Myocyte (in vitro differentiated cells): Measurements from ENCODE around the gene NOTCH2. TPM values are rescaled to one million over a fixed set of nuclear protein-coding genes. Genes with fewer than 3 reads are reported as not detected.

Experiments
- DNase-seq: peaks from one replicate; pipeline ENCODE4 v3.0.0-alpha.2; 2012; ENCODE audit warnings: low read depth
- total RNA-seq: library from RNA; depleted of rRNA; stranded (reverse); fragments of >200 nt; gene quantifications from 2 replicates; pipeline ENCODE4 v1.2.3, GENCODE V29; 2014

Gene NOTCH2
- total RNA-seq, 1 donor from 2014 or later: 52.0 TPM

DNA sequence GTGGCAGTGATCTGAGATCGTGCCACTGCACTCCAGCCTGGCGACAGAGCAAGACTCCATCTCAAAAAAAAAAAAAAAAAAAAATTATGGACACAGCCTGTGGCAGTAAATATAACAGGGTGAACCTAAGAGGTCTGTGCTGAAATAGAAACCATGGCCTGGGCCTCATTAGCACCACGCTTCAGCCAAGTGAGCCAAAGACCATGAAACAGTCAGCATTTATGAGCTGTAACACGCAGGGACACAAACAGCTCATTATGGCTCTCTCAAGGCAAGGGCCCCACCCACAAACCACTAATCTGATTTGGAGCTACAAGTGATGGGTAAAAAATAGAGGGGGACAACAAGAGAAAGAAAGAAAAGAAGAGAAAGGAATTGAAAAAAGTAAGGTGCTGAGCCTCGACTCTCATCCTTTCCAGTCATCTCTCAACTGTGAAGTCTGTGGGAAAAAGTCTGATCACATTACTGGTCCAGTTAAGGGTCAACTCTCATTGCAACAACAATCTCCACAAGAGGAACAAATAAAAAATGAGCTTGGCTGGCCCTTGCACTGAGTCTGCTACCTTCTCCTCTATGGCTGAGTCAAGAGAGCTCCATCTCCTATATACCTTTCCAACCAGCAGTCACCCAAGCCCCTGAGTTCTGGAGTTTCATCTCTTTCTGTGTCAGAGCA, 93.7 kb downstream of the NOTCH2 start:
- DNase-seq: peak; percentile 22

DNA sequence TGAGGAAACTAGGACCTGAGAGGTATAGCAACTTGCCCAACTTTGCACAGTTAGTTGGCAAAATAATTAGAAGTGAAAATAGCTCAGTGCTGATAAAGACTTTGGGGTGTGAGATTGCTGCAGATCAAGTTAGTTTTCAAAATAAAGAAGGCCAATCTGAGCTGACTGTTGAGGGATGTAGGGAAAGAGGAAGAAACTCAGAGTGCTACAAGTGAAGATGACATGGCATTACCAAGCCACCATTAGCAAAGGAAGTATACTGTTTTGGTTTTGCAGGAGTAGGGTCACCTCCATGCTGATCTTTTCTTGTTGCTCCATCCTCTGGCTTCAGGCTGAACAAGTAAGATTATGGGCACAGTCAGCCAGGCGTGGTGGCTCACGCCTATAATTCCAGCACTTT, 94.5 kb downstream of the NOTCH2 start:
- no peak for DNase-seq

DNA sequence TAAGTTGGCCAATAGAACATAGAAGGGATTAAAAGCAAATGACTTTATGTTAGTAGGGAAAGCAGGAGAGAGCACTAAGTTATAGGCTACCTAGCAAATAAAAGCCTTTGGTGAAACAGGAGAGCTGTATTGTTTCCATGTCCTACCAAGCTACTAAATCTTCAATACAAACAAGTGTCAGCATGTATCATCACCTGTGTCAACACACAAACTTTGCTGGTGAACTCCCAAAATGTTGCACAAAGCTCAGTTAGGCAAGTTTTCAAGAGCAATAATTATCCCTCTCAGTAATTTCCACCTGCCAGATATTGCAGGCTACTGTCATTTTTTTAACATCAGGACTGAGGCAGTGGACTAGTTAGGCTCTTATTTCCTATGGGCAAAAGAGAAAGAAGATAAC, 95.4 kb downstream of the NOTCH2 start:
- no peak for DNase-seq

DNA sequence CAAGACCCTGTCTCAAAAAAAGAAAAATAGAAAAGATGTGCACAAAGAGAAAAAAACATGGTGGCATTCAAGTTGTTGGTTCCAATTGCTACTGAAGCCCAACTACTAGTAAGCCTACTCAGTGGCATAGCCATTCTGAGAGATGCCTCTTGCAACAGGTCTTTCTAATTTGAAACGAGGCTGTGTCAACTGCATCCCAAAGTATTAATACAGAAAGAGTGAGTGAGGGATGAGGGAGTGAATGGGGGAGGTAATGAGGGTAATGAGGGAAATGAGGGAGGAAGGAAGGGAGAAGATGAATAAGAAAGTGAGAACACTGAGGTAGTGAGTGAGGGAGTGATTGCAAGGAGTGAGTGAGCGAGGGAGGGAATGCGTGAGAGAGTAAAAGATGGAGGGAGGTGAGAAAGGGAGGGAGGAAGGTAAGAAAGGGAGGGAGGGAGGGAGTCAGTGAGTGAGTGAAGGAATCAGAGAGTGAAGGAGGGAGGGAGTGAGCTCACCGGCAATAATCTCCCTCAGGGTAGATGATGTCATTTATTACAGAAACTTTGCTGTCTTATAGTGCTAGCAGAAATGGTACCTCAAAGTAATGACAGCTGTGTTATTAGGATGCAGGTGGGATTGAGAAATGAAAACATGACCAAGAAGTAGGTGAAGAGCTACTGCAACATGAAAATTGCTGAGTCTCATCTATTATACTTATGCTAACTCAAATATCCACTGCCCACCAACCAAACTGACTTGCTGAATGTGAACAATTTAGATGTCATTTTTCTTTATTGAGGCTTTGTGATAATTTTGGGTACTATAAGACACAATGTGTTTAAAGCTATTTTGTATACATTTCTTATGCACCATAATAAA, 97.5 kb downstream of the NOTCH2 start:
- DNase-seq: no peak

DNA sequence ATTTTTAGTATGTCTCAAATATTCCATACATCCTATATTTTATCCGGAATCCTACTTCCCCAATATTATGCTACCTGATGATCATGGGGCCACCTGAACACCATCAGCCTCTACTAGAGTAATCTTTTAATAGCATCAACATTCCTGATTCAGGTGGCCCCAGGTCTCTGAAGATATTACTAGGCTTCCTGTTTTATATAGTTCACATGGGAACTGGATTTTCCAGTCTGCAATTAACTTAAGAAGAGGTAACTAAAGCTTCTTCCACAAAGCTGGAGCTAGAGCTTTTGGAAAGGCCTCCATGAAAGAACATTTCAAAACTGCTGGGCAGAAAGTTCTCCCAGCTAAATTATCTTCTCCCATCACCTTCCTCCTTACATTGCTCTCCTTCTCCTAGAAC, 100.9 kb downstream of the NOTCH2 start:
- no peak for DNase-seq

GRCh38 chr1:119968068-119968492, 101.4 kb downstream of the NOTCH2 start:
- peak; percentile 83 for DNase-seq

GRCh38 chr1:119966681-119967080, 102.8 kb downstream of the NOTCH2 start:
- no peak for DNase-seq

- peak; percentile 58 for DNase-seq
Observed at GRCh38 chr1:119966020-119966419, 103.4 kb downstream of the NOTCH2 start.

GRCh38 chr1:119964673-119965363, 104.6 kb downstream of the NOTCH2 start:
- peak; percentile 91 for DNase-seq

- DNase-seq: no peak
Observed at GRCh38 chr1:119962296-119962968, 107.0 kb downstream of the NOTCH2 start.

DNA sequence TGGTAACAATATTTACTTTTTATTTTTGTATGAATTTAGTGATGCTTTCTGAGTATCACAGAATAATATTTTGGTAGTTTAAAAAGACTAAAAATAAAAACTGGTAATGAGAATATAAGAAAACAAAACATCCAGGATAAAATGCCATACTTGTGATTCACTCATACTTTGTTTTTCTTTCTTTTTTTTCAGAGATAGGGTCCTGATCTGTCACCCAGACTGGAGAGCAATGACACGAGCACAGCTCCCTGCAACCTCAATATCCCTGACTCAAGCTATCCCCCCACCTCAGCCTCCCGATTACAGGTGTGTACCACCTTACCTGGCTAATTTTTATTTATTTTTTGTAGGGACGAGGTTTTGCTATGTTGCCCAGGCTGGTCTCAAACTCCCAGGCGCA, 109.0 kb downstream of the NOTCH2 start:
- DNase-seq: no peak

- DNase-seq: no peak
Observed at GRCh38 chr1:119959268-119960220, 109.9 kb downstream of the NOTCH2 start.

DNA sequence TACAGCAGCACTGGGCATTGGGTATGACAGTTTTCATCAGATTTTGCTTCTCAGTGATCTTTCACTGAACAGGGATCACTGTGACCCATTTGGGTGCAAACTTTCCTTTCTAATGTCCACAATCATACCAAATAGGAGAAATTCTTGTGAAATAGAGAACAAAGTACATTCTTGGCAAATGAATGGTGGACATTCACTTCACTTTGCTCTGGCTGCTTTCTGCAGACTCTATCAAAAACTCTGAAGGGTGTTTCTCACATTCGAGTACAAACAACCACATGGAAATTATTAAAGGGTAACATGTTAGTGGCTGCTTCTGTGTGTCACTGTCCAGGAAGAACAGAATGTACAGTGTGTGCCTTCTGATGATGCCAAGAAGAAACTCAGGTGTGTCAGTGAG, 111.2 kb downstream of the NOTCH2 start:
- no peak for DNase-seq

DNA sequence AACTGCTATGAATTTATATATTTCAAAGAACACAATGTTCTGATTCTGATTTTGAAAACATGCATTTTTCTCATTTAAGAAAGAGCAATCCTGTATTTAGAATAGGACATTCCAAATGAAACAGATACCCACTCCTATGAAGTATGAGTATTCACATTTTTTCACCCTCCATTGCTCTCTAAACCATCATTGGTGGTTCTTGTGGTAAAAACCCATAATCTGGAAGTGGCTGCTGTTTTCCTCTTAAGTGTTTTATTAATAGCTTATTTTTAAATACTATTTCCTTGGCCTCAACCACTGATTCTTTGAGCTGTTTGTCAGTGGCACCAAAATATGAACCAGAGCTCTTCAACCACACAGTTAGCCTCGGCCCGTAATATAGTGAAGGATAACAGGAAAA, 113.2 kb downstream of the NOTCH2 start:
- peak; percentile 82 for DNase-seq

DNA sequence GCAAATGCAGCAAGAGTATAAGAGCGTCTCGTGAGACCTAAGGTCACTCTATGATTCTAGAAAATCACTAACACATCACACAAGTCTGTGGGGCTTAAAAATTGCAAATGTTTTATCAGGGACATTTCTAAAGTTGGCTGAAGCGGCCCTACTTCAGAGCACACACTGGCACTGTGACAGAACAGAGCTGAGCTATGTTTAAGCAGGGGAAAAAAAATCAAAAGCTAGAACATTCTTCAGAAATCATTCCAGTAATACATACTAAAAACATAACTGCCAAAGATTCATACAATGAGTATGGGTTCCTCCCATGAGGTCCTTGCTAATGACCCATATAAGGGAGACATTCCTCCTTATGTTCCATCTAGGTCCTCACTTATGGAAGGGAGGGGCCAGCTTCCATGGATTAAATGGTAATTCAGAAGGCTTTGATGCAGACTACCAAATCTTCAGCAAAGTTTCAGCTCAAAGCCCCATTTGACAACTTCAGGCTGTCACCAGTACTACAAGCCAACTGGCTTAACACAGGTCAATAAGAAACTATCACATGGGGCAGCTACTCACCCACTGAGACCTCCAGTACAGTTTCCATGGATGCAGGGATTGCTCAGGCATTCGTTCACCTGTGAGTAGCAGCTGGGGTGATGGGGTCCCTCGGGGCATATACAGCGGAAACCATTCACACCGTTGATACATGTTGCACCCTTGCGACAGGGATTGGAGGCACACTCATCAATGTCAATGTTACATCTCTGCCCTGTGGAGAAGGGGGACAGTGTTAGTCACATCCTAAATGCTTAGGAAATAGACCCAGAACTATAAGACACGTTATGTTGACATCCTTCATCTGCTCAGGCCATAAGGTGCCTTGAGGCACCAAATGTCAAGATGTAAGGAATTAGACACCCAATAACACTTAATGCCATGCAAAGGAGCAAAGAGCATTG, 114.7 kb downstream of the NOTCH2 start:
- no peak for DNase-seq

GRCh38 chr1:119953266-119953998, 116.0 kb downstream of the NOTCH2 start:
- DNase-seq: no peak

- no peak for DNase-seq
Observed at GRCh38 chr1:119952496-119952895, 117.0 kb downstream of the NOTCH2 start.
